ENCODE measurements around the gene PEAK3.

Gene PEAK3

GRCh38 chr19:2274185-2274711 is 7.7 kb downstream of the PEAK3 start:
- no peak overlapping the region for H3K4me3 ChIP-seq (ENCODE audit: low read depth, low read length)
- TF ChIP-seq CTCF (IDR thresholded peaks at IDR 0.05; ENCODE audit: borderline replicate concordance, insufficient read depth, low read depth, low read length) = no peak

GRCh38 chr19:2273356-2274184 is 8.4 kb downstream of the PEAK3 start:
- H3K4me3 ChIP-seq (ENCODE audit: low read depth, low read length) = peak overlapping the region; percentile 99

DNA sequence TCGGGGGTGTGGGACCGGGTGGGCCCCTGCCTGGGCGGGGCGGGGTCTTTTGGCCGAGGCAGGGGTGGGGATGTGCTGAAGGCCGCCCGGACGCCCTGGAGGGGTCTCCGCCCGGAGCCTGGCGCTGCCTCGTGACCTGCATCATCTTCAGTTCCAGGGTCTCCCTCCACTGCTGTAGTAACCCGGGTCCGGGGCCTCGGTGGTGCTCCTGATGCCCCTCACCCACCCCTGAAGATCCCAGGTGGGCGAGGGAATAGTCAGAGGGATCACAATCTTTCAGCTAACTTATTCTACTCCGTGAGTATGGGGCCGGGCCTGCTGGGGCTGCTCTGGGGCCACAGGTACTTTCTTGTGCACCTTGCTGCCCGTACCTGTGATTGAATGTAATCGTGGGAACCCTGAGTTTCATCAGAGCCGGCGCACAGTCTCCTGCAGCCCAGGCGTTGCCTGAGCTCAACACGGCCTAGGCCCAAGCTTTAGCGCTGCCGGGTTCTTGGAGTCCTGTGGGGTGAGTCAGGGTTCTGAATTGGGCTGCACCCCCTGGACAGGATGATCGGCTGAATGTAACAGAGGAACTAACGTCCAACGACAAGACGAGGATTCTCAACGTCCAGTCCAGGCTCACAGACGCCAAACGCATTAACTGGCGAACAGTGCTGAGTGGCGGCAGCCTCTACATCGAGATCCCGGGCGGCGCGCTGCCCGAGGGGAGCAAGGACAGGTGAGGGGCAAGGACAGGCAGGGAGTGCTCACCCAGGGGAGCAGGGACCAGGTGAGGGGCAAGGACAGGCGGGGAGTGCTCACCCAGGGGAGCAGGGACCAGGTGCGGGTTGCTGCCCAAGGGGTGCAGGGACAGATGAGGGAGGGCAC is 10.5 kb downstream of the PEAK3 start:
- peak overlapping the region; percentile 99 for H3K4me3 ChIP-seq (ENCODE audit: low read depth, low read length)
- no peak for TF ChIP-seq CTCF (IDR thresholded peaks at IDR 0.05; ENCODE audit: borderline replicate concordance, insufficient read depth, low read depth, low read length)

More at GRCh38 chr19:2273356-2274184, 8.4 kb downstream of the PEAK3 start:
- TF ChIP-seq CTCF (IDR thresholded peaks at IDR 0.05; ENCODE audit: borderline replicate concordance, insufficient read depth, low read depth, low read length) = peak; percentile 95

DNA sequence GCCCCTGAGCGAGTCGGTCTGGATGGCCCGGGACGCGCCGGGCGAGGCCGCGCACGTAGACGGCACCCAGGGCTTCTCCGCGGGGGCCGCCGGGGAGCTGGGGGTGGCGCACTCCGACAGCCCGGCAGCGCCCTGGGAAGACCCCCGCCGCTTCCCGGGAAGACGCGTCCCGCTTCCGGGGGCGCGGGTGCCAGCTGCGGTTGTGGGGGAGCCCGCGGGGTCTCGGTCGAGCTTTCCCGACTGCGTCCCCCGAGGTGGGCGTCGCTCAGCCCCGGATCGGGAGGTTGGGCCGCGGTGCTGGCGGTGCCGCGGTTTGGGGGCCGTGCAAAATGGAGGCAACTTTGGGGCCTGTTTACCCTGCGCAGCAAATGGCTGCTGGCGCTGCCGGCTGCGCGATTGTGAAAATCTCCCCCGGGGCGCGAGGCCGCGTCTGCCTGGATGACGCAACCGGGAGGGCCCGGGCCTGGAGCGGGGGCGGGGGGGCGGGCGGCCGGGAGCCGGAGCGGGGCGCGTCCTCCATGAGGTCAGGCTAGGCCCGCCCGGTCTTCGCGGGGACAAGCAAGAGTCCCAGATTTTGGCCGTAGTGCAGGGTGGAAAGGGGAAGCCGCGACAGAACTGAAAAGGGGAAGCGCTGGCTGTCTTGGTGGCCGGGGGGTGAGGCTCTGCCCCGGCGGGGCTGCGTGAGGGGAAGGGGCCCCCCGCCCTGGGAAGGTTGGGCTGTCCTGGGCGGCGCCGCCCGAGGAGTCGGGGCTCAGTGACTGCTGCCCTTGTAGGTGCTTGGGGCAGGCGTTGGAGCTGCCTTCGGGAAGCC is 11.3 kb downstream of the PEAK3 start:
- TF ChIP-seq CTCF (IDR thresholded peaks at IDR 0.05; ENCODE audit: borderline replicate concordance, insufficient read depth, low read depth, low read length) = no peak
- H3K4me3 ChIP-seq (ENCODE audit: low read depth, low read length) = peak overlapping the region; percentile 99

DNA sequence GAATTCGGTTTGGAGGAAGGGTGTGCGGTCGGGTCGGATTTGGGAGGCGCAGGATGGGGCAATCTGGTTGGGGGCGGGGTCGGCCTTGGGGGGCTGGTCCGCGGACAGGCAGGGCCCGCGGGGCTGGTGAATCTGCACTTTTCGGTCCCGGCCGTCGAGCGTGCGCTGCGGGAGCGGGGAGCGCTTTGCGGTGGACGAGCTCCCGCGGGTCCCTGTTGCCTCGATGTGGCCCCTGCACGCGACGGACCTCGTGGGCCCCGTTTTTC is 11.9 kb downstream of the PEAK3 start:
- TF ChIP-seq CTCF (IDR thresholded peaks at IDR 0.05; ENCODE audit: borderline replicate concordance, insufficient read depth, low read depth, low read length) = no peak
- H3K4me3 ChIP-seq (ENCODE audit: low read depth, low read length) = peak overlapping the region; percentile 99

DNA sequence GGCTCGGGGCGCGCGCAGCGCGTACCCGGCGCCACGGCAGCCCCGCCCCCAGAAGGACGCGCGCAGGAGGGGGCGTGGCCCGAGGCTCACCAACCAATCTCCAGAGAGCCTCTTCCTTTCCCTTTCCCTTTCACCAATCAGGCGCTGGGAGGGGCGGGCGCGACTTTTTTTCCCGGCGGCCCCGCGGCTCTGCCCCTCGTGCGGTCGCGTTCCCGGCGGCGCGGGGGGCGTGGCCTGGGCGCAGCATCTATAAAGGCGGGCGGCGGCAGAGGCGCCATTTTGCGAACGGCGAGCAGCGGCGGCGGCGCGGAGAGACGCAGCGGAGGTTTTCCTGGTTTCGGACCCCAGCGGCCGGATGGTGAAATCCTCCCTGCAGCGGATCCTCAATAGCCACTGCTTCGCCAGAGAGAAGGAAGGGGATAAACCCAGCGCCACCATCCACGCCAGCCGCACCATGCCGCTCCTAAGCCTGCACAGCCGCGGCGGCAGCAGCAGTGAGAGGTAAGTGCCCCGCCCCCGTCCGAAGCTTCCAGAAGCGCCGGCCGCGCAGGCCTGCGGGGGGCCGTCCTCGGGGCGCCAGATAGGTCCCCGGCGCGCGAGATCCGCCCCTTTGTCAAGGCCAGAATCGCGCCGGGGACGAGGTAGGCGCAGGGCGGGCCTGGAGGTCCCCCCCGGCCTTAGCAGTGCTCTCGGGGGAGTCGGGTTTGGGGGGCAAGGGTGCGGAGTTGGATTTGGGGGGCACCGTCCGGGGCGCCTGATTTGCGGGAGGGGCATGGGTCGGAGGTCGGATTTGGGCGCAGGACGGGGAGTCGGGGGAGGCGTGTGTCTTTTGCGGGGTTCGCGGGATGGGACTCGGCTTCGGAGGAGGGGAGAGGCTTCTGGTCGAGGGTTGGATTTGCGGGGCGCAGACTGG is 12.5 kb downstream of the PEAK3 start:
- peak overlapping the region; percentile 99 for H3K4me3 ChIP-seq (ENCODE audit: low read depth, low read length)
- peak; percentile 28; the same call in 1 of the 2 replicates for TF ChIP-seq CTCF (IDR thresholded peaks at IDR 0.05; ENCODE audit: borderline replicate concordance, insufficient read depth, low read depth, low read length)

All from GM12875 (cell line).